A549 (cell line): ENCODE measurements around the gene TMEM170A.

Experiments
- EP300 ChIP-seq, 2 experiments: fragments of >200 bp; sonication (Bioruptor Twin); formaldehyde crosslinking; IDR thresholded peaks; 2 replicates in 1 of 2; 3 replicates in 1 of 2; pipeline ENCODE4 v1.6.1; 2016 to 2017
- TF ChIP-seq, protein P1 (sequence below): fragments of 450-650 bp; IDR thresholded peaks from 2 replicates; pipeline ENCODE4 v1.6.1; 2014; ENCODE audit warnings: antibody characterized with exemption

DNA sequence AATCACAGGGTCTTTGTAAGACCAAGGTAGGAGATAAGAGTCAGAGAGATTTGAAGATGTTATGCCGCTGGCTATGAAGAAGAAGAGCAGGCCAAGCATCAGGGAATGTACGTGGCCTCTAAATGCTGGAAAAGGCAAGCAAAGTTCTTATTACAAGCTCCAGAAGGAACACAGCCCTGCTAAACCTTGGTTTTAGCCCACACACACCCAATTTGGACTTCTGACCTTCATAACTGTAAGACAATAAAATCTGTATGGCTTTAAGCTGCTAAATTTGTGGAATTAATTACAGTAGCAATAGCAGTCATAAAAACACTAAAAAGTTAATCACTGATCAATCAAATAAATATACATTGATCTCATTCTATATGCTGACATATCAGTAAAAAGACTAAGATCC, 6.0 kb downstream of the TMEM170A start:
- TF ChIP-seq, protein P1, sequence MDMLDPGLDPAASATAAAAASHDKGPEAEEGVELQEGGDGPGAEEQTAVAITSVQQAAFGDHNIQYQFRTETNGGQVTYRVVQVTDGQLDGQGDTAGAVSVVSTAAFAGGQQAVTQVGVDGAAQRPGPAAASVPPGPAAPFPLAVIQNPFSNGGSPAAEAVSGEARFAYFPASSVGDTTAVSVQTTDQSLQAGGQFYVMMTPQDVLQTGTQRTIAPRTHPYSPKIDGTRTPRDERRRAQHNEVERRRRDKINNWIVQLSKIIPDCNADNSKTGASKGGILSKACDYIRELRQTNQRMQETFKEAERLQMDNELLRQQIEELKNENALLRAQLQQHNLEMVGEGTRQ: no peak
- TF ChIP-seq EP300 (IDR thresholded peaks at IDR 0.05): no peak
